Sigmoid colon (tissue), 4 donors: ENCODE results near the gene HIVEP3.
A peak's percentile ranks its signal among the peaks of the same experiment; 100 is the strongest.

Source experiments
- EP300 ChIP-seq, 4 donors: sonication (generic); formaldehyde crosslinking; IDR thresholded peaks; one replicate each; pipeline ENCODE4 v1.6.1; 2017; ENCODE audit warnings: antibody characterized with exemption in 4 of 4
- POLR2A ChIP-seq, 2 donors: fragments of 450-650 bp; IDR thresholded peaks; one replicate each; pipeline ENCODE4 v1.6.1; 2016; ENCODE audit warnings: antibody characterized with exemption in 2 of 2, mild to moderate bottlenecking in 2 of 2, moderate library complexity in 2 of 2
- TF ChIP-seq, protein P1 (sequence below), 4 experiments: fragments of 450-650 bp in 3 of 4; fragments of 200-600 bp in 1 of 4; IDR thresholded peaks; one replicate each; pipeline ENCODE4 v1.5.1; 2016 to 2019; ENCODE audit warnings: antibody characterized with exemption in 4 of 4, mild to moderate bottlenecking in 3 of 4, moderate library complexity in 2 of 4

DNA sequence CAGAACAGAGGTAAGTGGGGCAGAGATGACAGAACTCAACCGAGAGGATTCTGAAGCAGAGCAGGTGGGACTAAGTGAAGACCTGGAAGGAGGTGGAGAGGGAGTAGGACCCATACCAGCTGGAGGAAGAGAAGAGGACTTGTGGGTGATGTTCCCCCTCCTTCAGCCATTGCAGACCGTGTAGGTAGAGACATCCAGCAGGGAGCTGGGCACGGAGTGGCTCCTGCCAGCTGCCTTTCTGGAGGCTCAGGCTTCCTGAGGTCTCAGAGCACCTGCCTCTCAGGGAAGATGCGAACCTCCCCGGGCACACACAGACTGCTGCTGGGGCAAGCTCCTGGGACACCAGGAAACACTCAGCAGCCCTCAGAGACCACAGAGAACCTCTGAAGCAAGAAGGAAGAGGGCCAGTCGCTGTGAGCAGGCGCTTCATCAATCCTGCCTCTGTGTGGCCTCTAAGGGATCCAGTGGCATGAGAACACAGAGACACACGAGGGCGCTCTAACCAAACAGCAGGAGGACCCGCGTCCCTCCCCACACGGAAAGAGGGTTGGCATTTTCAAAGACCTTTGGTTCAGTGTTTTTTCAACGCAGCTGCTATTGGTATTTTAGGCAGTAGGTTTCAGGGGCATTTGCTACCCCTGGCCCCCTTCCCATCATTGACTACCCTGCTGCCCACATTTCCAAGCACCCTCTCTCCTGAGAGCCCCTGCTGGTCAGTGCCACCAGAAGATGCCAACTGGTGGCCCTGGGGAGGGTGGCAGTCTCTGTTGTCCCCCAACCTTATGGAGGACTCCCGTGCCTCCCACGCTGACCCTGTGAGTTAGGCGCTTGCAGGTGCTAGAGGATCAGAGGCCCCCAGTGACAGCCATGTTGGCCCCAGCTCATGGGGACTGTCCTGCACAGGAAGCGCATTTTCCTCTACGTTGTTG, 344.7 kb downstream of the HIVEP3 start:
- TF ChIP-seq, protein P1, sequence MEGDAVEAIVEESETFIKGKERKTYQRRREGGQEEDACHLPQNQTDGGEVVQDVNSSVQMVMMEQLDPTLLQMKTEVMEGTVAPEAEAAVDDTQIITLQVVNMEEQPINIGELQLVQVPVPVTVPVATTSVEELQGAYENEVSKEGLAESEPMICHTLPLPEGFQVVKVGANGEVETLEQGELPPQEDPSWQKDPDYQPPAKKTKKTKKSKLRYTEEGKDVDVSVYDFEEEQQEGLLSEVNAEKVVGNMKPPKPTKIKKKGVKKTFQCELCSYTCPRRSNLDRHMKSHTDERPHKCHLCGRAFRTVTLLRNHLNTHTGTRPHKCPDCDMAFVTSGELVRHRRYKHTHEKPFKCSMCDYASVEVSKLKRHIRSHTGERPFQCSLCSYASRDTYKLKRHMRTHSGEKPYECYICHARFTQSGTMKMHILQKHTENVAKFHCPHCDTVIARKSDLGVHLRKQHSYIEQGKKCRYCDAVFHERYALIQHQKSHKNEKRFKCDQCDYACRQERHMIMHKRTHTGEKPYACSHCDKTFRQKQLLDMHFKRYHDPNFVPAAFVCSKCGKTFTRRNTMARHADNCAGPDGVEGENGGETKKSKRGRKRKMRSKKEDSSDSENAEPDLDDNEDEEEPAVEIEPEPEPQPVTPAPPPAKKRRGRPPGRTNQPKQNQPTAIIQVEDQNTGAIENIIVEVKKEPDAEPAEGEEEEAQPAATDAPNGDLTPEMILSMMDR (IDR thresholded peaks at IDR 0.05) = peak; percentile 54 to 77 (median 76)
- no peak for TF ChIP-seq EP300 (IDR thresholded peaks at IDR 0.05)
- TF ChIP-seq POLR2A (IDR thresholded peaks at IDR 0.05) = no peak
